K562 (cell line): Measurements from ENCODE around the gene HEMGN.

ENCODE experiments used
- E2F1 ChIP-seq: sonication (generic); formaldehyde crosslinking; IDR thresholded peaks from 2 replicates; pipeline ENCODE4 v1.8.1; 2023; ENCODE audit warnings: mild to moderate bottlenecking, missing genetic modification reagents, moderate library complexity
- ELF4 ChIP-seq: fragments of 450-650 bp; formaldehyde crosslinking; IDR thresholded peaks from 2 replicates; pipeline ENCODE4 v1.4.0; 2022; ENCODE audit warnings: missing genetic modification characterization
- EP300 ChIP-seq: IDR thresholded peaks from 2 replicates; pipeline ENCODE4 v1.6.1; 2012; ENCODE audit warnings: low read length, improper control_type of control experiment
- NCOA2 ChIP-seq, 2 experiments: fragments of 450-650 bp; IDR thresholded peaks; 2 replicates each; pipeline ENCODE4 v1.6.1; 2018; ENCODE audit warnings: mild to moderate bottlenecking in 2 of 2, moderate library complexity in 1 of 2; ENCODE audit not compliant: partially characterized antibody in 2 of 2
- POLR2AphosphoS5 ChIP-seq: IDR thresholded peaks from 2 replicates; pipeline ENCODE4 v1.6.1; 2011; ENCODE audit warnings: mild to moderate bottlenecking, low read depth, low read length, moderate library complexity; ENCODE audit not compliant: control insufficient read depth, insufficient read depth
- SRSF9 ChIP-seq: fragments of 200-400 bp; formaldehyde crosslinking; IDR thresholded peaks from 2 replicates; pipeline ENCODE4 v1.6.1; 2017; ENCODE audit warnings: low read depth, low read length, borderline replicate concordance
- TF ChIP-seq, protein P1 (sequence below): fragments of 450-650 bp; IDR thresholded peaks from 2 replicates; pipeline ENCODE4 v1.7.1; 2018; ENCODE audit warnings: mild to moderate bottlenecking, low read depth; ENCODE audit not compliant: partially characterized antibody

DNA sequence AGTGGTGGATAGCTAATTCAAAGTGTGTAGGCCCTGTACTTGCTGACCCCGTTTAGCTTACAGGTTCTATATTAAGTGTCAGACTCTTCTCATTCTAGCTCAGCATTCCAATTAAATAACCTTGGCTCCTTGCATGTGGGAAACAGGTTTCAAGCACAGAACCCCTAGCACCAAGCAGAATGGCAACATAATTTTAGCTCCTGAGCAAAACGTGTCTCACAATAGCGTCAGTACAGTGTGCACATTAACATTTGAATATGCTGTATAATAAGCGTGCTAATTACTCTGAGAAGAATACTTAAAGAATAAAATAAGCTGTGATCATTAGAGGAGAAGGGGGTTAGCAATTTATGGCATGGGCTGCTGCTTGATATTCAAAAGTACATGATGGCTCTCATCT is 24.2 kb upstream of the HEMGN start:
- TF ChIP-seq POLR2AphosphoS5 (no peak), NCOA2 (IDR thresholded peaks at IDR 0.05; ENCODE audit: partially characterized antibody in 2 of 2) (no peak), EP300 (no peak), ELF4 (CRISPR knock-in tag) (no peak), SRSF9 (no peak), E2F1 (CRISPR knock-in tag) (no peak)
- TF ChIP-seq, protein P1, sequence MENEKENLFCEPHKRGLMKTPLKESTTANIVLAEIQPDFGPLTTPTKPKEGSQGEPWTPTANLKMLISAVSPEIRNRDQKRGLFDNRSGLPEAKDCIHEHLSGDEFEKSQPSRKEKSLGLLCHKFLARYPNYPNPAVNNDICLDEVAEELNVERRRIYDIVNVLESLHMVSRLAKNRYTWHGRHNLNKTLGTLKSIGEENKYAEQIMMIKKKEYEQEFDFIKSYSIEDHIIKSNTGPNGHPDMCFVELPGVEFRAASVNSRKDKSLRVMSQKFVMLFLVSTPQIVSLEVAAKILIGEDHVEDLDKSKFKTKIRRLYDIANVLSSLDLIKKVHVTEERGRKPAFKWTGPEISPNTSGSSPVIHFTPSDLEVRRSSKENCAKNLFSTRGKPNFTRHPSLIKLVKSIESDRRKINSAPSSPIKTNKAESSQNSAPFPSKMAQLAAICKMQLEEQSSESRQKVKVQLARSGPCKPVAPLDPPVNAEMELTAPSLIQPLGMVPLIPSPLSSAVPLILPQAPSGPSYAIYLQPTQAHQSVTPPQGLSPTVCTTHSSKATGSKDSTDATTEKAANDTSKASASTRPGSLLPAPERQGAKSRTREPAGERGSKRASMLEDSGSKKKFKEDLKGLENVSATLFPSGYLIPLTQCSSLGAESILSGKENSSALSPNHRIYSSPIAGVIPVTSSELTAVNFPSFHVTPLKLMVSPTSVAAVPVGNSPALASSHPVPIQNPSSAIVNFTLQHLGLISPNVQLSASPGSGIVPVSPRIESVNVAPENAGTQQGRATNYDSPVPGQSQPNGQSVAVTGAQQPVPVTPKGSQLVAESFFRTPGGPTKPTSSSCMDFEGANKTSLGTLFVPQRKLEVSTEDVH = no peak
